Esophagus (tissue), 2 donors: ENCODE results near the gene NFASC. TPM values are rescaled to one million over a fixed set of nuclear protein-coding genes. Genes with fewer than 3 reads are reported as not detected.

Source experiments
- H3K27ac ChIP-seq, 2 donors: one replicate each; pipeline ENCODE4 v1.5.1; 2013; ENCODE audit warnings: low read depth in 2 of 2, mild to moderate bottlenecking in 2 of 2, inconsistent platforms in 1 of 2, low read length in 1 of 2, moderate library complexity in 1 of 2
- H3K27me3 ChIP-seq, 2 donors: one replicate each; pipeline ENCODE4 v1.6.1; 2013; ENCODE audit warnings: low read length in 2 of 2, control low read depth in 1 of 2, mild to moderate bottlenecking in 1 of 2; ENCODE audit not compliant: insufficient read depth in 2 of 2, control insufficient read depth in 1 of 2
- H3K36me3 ChIP-seq, 2 donors: one replicate each; pipeline ENCODE4 v1.6.1; 2013; ENCODE audit warnings: low read length in 1 of 2; ENCODE audit not compliant: control insufficient read depth in 2 of 2, insufficient read depth in 2 of 2
- H3K4me1 ChIP-seq, 2 donors: one replicate each; pipeline ENCODE4 v1.6.1; 2013; ENCODE audit warnings: low read length in 1 of 2; ENCODE audit not compliant: control insufficient read depth in 2 of 2, insufficient read depth in 2 of 2
- H3K4me3 ChIP-seq, 2 donors: one replicate each; pipeline ENCODE4 v1.5.1; 2013; ENCODE audit warnings: low read length in 2 of 2, mild to moderate bottlenecking in 2 of 2, low read depth in 1 of 2, moderate library complexity in 1 of 2
- H3K9me3 ChIP-seq, 2 donors: one replicate each; pipeline ENCODE4 v1.6.1; 2013; ENCODE audit warnings: mild to moderate bottlenecking in 2 of 2, low read depth in 1 of 2, low read length in 1 of 2, moderate library complexity in 1 of 2; ENCODE audit not compliant: control insufficient read depth in 2 of 2, insufficient read depth in 1 of 2
- WGBS, 2 donors: extraction: QIAGEN DNeasy Blood & Tissue Kit; methylation state at CpG; one replicate each; pipeline ENCODE4 v1.1.7; 2013; 5-methylcytosine and 5-hydroxymethylcytosine counted together
- polyA plus RNA-seq, 2 donors: library from polyadenylated mRNA; stranded (reverse); fragments of 200-250 nt; gene quantifications; one replicate each; pipeline ENCODE4 v1.2.3, GENCODE V29; 2013
- donor health status: healthy with polysubstance abuse.
- donor health status: Bipolar disorder and iron deficiency.

NFASC gene
- polyA plus RNA-seq, 2 donors: 6.0 to 10.6 TPM

DNA sequence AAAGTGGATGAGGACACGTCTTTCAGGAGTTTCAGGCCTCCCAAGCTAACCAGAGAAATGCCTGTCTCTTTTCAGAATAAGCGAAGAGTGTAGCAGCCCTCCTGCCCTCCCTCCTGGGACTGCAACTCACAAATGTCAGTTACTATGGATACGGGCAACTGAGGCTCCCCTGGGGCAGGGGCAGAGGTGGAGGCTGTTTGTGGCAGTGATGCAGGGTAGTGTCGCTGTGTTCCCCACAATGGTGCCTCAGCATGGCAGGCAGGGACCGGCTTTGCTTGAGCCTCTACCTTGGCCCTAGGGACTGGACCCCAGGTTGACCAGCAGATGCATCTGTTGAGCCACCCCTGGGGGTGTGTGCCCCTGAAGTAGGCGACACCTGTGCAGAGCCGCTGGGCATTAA lies 10.2 kb downstream of the NFASC start:
- no peak overlapping the region for H3K27ac ChIP-seq
- 89 to 92% methylated on average over 7 of the region's 7 CpGs for WGBS, 2 donors

GRCh38 chr1:204882479-204882878 lies 11.8 kb downstream of the NFASC start:
- Histone ChIP-seq H3K9me3 (no peaks in the 10 kb centered on the region), H3K4me1 (peaks cover 0 to 4% of the 10 kb centered on the region in 2 donors), H3K4me3 (no peak overlapping the region), H3K27ac (no peak overlapping the region), H3K27me3 (no peaks in the 10 kb centered on the region), H3K36me3 (no peaks in the 10 kb centered on the region)
- WGBS, 2 donors: 76 to 77% methylated on average over 3 of the region's 3 CpGs

More for the DNA sequence above, 10.2 kb downstream of the NFASC start:
- H3K9me3 ChIP-seq: no peaks in the 10 kb centered on the region
- H3K27me3 ChIP-seq: no peaks in the 10 kb centered on the region
- H3K36me3 ChIP-seq: no peaks in the 10 kb centered on the region
- no peak overlapping the region for H3K4me3 ChIP-seq
- H3K4me1 ChIP-seq: peaks cover 0 to 4% of the 10 kb centered on the region in 2 donors

DNA sequence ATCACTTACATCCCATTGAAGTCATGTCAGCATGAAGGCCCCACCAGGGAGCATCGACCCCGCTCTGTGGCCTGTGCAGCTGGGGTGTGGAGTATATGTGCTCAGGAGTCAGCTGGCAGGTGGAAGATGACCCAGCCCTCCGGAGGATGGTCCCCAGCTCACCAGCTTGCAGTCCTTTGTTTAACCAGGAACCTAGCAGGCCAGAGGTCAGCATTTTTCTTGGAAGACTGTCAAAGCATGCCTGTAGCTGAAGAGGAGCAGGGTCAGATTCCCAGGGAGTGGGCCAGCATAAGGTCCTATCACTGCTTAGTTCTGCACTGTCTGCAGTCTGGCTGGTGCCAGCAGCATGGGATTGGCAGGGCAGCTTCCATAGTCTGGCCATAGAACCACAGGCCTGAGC lies 12.7 kb downstream of the NFASC start:
- Histone ChIP-seq H3K9me3 (no peaks in the 10 kb centered on the region), H3K27me3 (no peaks in the 10 kb centered on the region), H3K36me3 (no peaks in the 10 kb centered on the region), H3K4me1 (peaks cover 0 to 4% of the 10 kb centered on the region in 2 donors), H3K27ac (no peak overlapping the region), H3K4me3 (no peak overlapping the region)
- WGBS, 2 donors: 68 to 79% methylated on average over 3 of the region's 3 CpGs

DNA sequence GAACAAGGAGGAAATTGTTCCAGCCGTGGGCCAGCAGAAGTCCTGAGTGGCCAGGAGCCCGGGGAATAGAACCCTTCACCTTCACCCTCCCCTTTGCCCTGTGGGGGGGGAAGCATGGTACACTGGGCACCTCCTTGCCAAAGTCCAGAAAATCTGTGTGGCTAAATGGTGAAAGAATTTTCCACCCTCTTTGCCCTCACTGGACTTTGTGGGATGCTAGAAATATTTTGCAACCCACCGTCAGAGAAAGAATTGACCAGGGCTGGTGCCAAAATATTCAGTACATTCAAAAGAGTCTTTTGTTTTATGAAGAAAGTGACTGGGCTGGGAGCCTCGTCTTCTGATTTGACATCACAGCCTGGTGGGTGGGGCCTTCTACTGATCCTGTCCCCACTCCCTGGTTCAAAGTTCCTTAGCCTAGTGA lies 14.6 kb downstream of the NFASC start:
- Histone ChIP-seq H3K27ac (no peak overlapping the region), H3K4me1 (peaks cover 0 to 2% of the 10 kb centered on the region in 2 donors), H3K9me3 (no peaks in the 10 kb centered on the region), H3K36me3 (no peaks in the 10 kb centered on the region), H3K27me3 (no peaks in the 10 kb centered on the region), H3K4me3 (no peak overlapping the region)
- 31 to 37% methylated on average over 4 of the region's 4 CpGs for WGBS, 2 donors

GRCh38 chr1:204885790-204886189 lies 15.1 kb downstream of the NFASC start:
- no peak overlapping the region for H3K4me3 ChIP-seq
- H3K27ac ChIP-seq: peak overlapping the region in 1 of 2 donors; percentile 7
- H3K27me3 ChIP-seq: no peaks in the 10 kb centered on the region
- H3K4me1 ChIP-seq: peaks cover 0 to 2% of the 10 kb centered on the region in 2 donors
- no peaks in the 10 kb centered on the region for H3K36me3 ChIP-seq
- WGBS, 2 donors: 58 to 63% methylated on average over 8 of the region's 8 CpGs
- H3K9me3 ChIP-seq: no peaks in the 10 kb centered on the region

DNA sequence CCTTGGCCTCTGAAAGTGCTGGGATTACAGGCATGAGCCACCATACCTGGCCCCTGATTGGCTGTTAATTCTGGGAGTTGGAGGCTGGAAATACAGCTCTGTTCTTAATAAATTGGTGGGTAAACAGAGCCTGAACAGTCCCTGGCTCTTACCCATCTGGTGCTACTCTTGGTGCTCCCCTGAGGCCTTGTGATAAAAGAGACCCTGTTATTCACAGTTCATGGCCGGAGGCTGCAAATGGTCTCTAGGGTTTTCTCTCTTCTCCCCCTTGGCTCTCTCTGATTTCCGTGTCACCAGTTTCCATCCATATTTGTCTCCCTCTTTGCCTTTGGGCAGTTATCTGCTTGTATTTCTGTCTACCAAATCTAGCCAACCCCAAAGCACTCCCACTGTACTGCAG lies 17.2 kb downstream of the NFASC start:
- no peaks in the 10 kb centered on the region for H3K36me3 ChIP-seq
- H3K4me1 ChIP-seq: no peaks in the 10 kb centered on the region
- 77 to 84% methylated on average over 2 of the region's 2 CpGs for WGBS, 2 donors
- no peak overlapping the region for H3K4me3 ChIP-seq
- no peak overlapping the region for H3K27ac ChIP-seq
- peaks cover 0 to 3% of the 10 kb centered on the region in 2 donors for H3K27me3 ChIP-seq
- H3K9me3 ChIP-seq: no peaks in the 10 kb centered on the region

- Histone ChIP-seq H3K4me3 (no peak overlapping the region), H3K36me3 (no peaks in the 10 kb centered on the region), H3K4me1 (no peaks in the 10 kb centered on the region), H3K27ac (no peak overlapping the region), H3K9me3 (no peaks in the 10 kb centered on the region), H3K27me3 (peaks cover 0 to 3% of the 10 kb centered on the region in 2 donors)
- WGBS, 2 donors: 53 to 64% methylated on average over 2 of the region's 2 CpGs
These were observed 17.6 kb downstream of the NFASC start for GRCh38 chr1:204888294-204888693.

- WGBS, 2 donors: 43 to 50% methylated on average over 8 of the region's 8 CpGs
- Histone ChIP-seq H3K9me3 (no peaks in the 10 kb centered on the region), H3K27me3 (peaks cover 0 to 3% of the 10 kb centered on the region in 2 donors)
These were observed 19.2 kb downstream of the NFASC start for GRCh38 chr1:204889681-204890383.

GRCh38 chr1:204891860-204892259 lies 21.2 kb downstream of the NFASC start:
- 82 to 91% methylated on average over 3 of the region's 3 CpGs for WGBS, 2 donors
- H3K4me3 ChIP-seq: no peak overlapping the region
- no peaks in the 10 kb centered on the region for H3K4me1 ChIP-seq
- H3K36me3 ChIP-seq: no peaks in the 10 kb centered on the region
- H3K9me3 ChIP-seq: no peaks in the 10 kb centered on the region
- peaks cover 0 to 3% of the 10 kb centered on the region in 2 donors for H3K27me3 ChIP-seq
- H3K27ac ChIP-seq: no peak overlapping the region

More at GRCh38 chr1:204889681-204890383, 19.2 kb downstream of the NFASC start:
- Histone ChIP-seq H3K4me3 (no peak overlapping the region), H3K4me1 (no peaks in the 10 kb centered on the region), H3K27ac (no peak overlapping the region), H3K36me3 (no peaks in the 10 kb centered on the region)

GRCh38 chr1:204894031-204894430 lies 23.4 kb downstream of the NFASC start:
- H3K36me3 ChIP-seq: no peaks in the 10 kb centered on the region
- no peaks in the 10 kb centered on the region for H3K9me3 ChIP-seq
- H3K4me1 ChIP-seq: no peaks in the 10 kb centered on the region
- H3K4me3 ChIP-seq: no peak overlapping the region
- no peak overlapping the region for H3K27ac ChIP-seq
- peaks cover 0 to 3% of the 10 kb centered on the region in 2 donors for H3K27me3 ChIP-seq
